ENCODE measurements around the gene SSH3. TPM values are rescaled to one million over a fixed set of nuclear protein-coding genes. Genes with fewer than 3 reads are reported as not detected.

SSH3 gene
- total RNA-seq, 1 experiment from 2014 or later = 73.0 TPM

- H3K27ac Mint-ChIP-seq (ENCODE audit: unreplicated experiment) = peak overlapping the region; percentile 89
- no peak for TF ChIP-seq CTCF (IDR thresholded peaks at IDR 0.05; ENCODE audit: unreplicated experiment)
- peak overlapping the region; percentile 87 for H3K4me3 Mint-ChIP-seq (ENCODE audit: low read depth, unreplicated experiment)
- CTCF ChIA-PET = interaction anchor here (0.6 to 3.6 kb wide), 10 partner anchors 8 to 151 kb away, joined by 3 to 32 read pairs (median 8); partner anchors contain the start of genes PITPNM1, PPP1CA and RAD9A
- H3K4me1 Mint-ChIP-seq (ENCODE audit: low read depth, unreplicated experiment) = peaks cover 63% of the 10 kb centered on the region
- no peaks in the 10 kb centered on the region for H3K9me3 Mint-ChIP-seq (ENCODE audit: low read depth, unreplicated experiment)
- intact Hi-C loops (cut with micrococcal nuclease; ENCODE audit: unreplicated experiment) = loop anchor here (1.0 to 10.0 kb wide), 3 partner anchors 20 to 150 kb away; partner anchors contain the start of genes CDK2AP2, PITPNM1 and RAD9A
- BruUV-seq (replicated peaks) = TSS peak; percentile 98
- DNase-seq = peak; percentile 87
- peaks cover 50% of the 10 kb centered on the region for H3K36me3 Mint-ChIP-seq (ENCODE audit: insufficient read depth, unreplicated experiment)
- H3K27me3 Mint-ChIP-seq (ENCODE audit: unreplicated experiment) = no peaks in the 10 kb centered on the region
Measured at GRCh38 chr11:67354075-67355022, 51.0 kb downstream of the SSH3 start.

- Mint-ChIP-seq H3K27me3 (ENCODE audit: unreplicated experiment) (no peaks in the 10 kb centered on the region), H3K9me3 (ENCODE audit: low read depth, unreplicated experiment) (no peaks in the 10 kb centered on the region), H3K4me1 (ENCODE audit: low read depth, unreplicated experiment) (peaks cover 55% of the 10 kb centered on the region), H3K36me3 (ENCODE audit: insufficient read depth, unreplicated experiment) (peaks cover 50% of the 10 kb centered on the region), H3K4me3 (ENCODE audit: low read depth, unreplicated experiment) (peak overlapping the region; percentile 87), H3K27ac (ENCODE audit: unreplicated experiment) (peak overlapping the region; percentile 89)
- CTCF ChIA-PET = interaction anchor here (1.0 to 3.6 kb wide), 7 partner anchors 7 to 46 kb away, joined by 3 to 36 read pairs (median 12); partner anchors contain the start of gene PPP1CA
- TF ChIP-seq CTCF (IDR thresholded peaks at IDR 0.05; ENCODE audit: unreplicated experiment) = no peak
- intact Hi-C loops (cut with micrococcal nuclease; ENCODE audit: unreplicated experiment) = loop anchor here (10.0 kb wide), 1 partner anchor 150 kb away; the partner anchor contains the start of genes CDK2AP2 and PITPNM1
- DNase-seq = no peak
- BruUV-seq (replicated peaks) = no TSS peak
Measured at GRCh38 chr11:67355023-67355793, 51.9 kb downstream of the SSH3 start.

- intact Hi-C loops (cut with micrococcal nuclease; ENCODE audit: unreplicated experiment) = loop anchor here (10.0 kb wide), 1 partner anchor 149 kb away; the partner anchor contains the start of genes CDK2AP2 and PITPNM1
- CTCF ChIA-PET = interaction anchor here (0.5 to 3.6 kb wide), 8 partner anchors 10 to 58 kb away, joined by 3 to 36 read pairs (median 11); partner anchors contain the start of gene PPP1CA
- Mint-ChIP-seq H3K27ac (ENCODE audit: unreplicated experiment) (peak overlapping the region; percentile 89), H3K27me3 (ENCODE audit: unreplicated experiment) (no peaks in the 10 kb centered on the region), H3K9me3 (ENCODE audit: low read depth, unreplicated experiment) (no peaks in the 10 kb centered on the region), H3K4me1 (ENCODE audit: low read depth, unreplicated experiment) (peaks cover 55% of the 10 kb centered on the region), H3K36me3 (ENCODE audit: insufficient read depth, unreplicated experiment) (peaks cover 50% of the 10 kb centered on the region), H3K4me3 (ENCODE audit: low read depth, unreplicated experiment) (peak overlapping the region; percentile 32)
- BruUV-seq (replicated peaks) = no TSS peak
- no peak for TF ChIP-seq CTCF (IDR thresholded peaks at IDR 0.05; ENCODE audit: unreplicated experiment)
- DNase-seq = no peak
Measured at GRCh38 chr11:67355794-67356386, 52.6 kb downstream of the SSH3 start.
